ENCODE data around the gene KRTAP10-1. TPM values are rescaled to one million over a fixed set of nuclear protein-coding genes. Genes with fewer than 3 reads are reported as not detected.

The KRTAP10-1 gene
- total and polyA plus RNA-seq, 9 donors = not detected

- Histone ChIP-seq H3K36me3 (ENCODE audit: control insufficient read depth, insufficient read depth, low read length) (no peaks in the 10 kb centered on the region), H3K27ac (ENCODE audit: low read length) (no peak overlapping the region), H3K4me3 (ENCODE audit: low read length) (no peak overlapping the region)
Observed at GRCh38 chr21:44535963-44536362, 4.0 kb downstream of the KRTAP10-1 start.

GRCh38 chr21:44534688-44535087, 5.3 kb downstream of the KRTAP10-1 start:
- H3K36me3 ChIP-seq (ENCODE audit: control insufficient read depth, insufficient read depth, low read length) = no peaks in the 10 kb centered on the region
- H3K4me1 ChIP-seq (ENCODE audit: control insufficient read depth, insufficient read depth, low read length) = peaks cover 10% of the 10 kb centered on the region
- H3K27ac ChIP-seq (ENCODE audit: low read length) = no peak overlapping the region
- WGBS (ENCODE audit: insufficient coverage) = 94% methylated on average over 5 of the region's 6 CpGs
- no peak for DNase-seq
- no peak overlapping the region for H3K4me3 ChIP-seq (ENCODE audit: low read length)
- no peaks in the 10 kb centered on the region for H3K9me3 ChIP-seq (replicated peaks; ENCODE audit: control insufficient read depth, low read depth, low read length)
- peaks cover 2% of the 10 kb centered on the region for H3K27me3 ChIP-seq (ENCODE audit: control insufficient read depth, insufficient read depth, low read length)

More at GRCh38 chr21:44535963-44536362, 4.0 kb downstream of the KRTAP10-1 start:
- H3K27me3 ChIP-seq (ENCODE audit: control insufficient read depth, insufficient read depth, low read length) = peaks cover 2% of the 10 kb centered on the region
- no peak for DNase-seq
- no peaks in the 10 kb centered on the region for H3K9me3 ChIP-seq (replicated peaks; ENCODE audit: control insufficient read depth, low read depth, low read length)
- 25% methylated on average over 6 of the region's 7 CpGs for WGBS (ENCODE audit: insufficient coverage)
- H3K4me1 ChIP-seq (ENCODE audit: control insufficient read depth, insufficient read depth, low read length) = peaks cover 10% of the 10 kb centered on the region

GRCh38 chr21:44533891-44534627, 5.9 kb downstream of the KRTAP10-1 start:
- Histone ChIP-seq H3K36me3 (ENCODE audit: control insufficient read depth, insufficient read depth, low read length) (no peaks in the 10 kb centered on the region), H3K9me3 (replicated peaks; ENCODE audit: control insufficient read depth, low read depth, low read length) (no peaks in the 10 kb centered on the region), H3K27me3 (ENCODE audit: control insufficient read depth, insufficient read depth, low read length) (peaks cover 2% of the 10 kb centered on the region), H3K4me1 (ENCODE audit: control insufficient read depth, insufficient read depth, low read length) (peaks cover 10% of the 10 kb centered on the region), H3K4me3 (ENCODE audit: low read length) (no peak overlapping the region), H3K27ac (ENCODE audit: low read length) (no peak overlapping the region)
- WGBS (ENCODE audit: insufficient coverage) = 93% methylated on average over 8 of the region's 21 CpGs
- DNase-seq = no peak

- H3K4me1 ChIP-seq (ENCODE audit: control insufficient read depth, insufficient read depth, low read length) = peaks cover 10% of the 10 kb centered on the region
- 88% methylated on average over 34 of the region's 37 CpGs for WGBS (ENCODE audit: insufficient coverage)
- no peak for DNase-seq
Observed at GRCh38 chr21:44533121-44533890, 6.7 kb downstream of the KRTAP10-1 start.

GRCh38 chr21:44532712-44533111, 7.3 kb downstream of the KRTAP10-1 start:
- H3K4me1 ChIP-seq (ENCODE audit: control insufficient read depth, insufficient read depth, low read length) = peaks cover 10% of the 10 kb centered on the region
- DNase-seq = no peak
- peaks cover 2% of the 10 kb centered on the region for H3K27me3 ChIP-seq (ENCODE audit: control insufficient read depth, insufficient read depth, low read length)
- H3K4me3 ChIP-seq (ENCODE audit: low read length) = no peak overlapping the region
- H3K27ac ChIP-seq (ENCODE audit: low read length) = no peak overlapping the region
- H3K9me3 ChIP-seq (replicated peaks; ENCODE audit: control insufficient read depth, low read depth, low read length) = no peaks in the 10 kb centered on the region
- WGBS (ENCODE audit: insufficient coverage) = 80% methylated on average over 15 of the region's 16 CpGs
- no peaks in the 10 kb centered on the region for H3K36me3 ChIP-seq (ENCODE audit: control insufficient read depth, insufficient read depth, low read length)

More at GRCh38 chr21:44533121-44533890, 6.7 kb downstream of the KRTAP10-1 start:
- Histone ChIP-seq H3K27me3 (ENCODE audit: control insufficient read depth, insufficient read depth, low read length) (peaks cover 2% of the 10 kb centered on the region), H3K27ac (ENCODE audit: low read length) (no peak overlapping the region), H3K9me3 (replicated peaks; ENCODE audit: control insufficient read depth, low read depth, low read length) (no peaks in the 10 kb centered on the region), H3K36me3 (ENCODE audit: control insufficient read depth, insufficient read depth, low read length) (no peaks in the 10 kb centered on the region), H3K4me3 (ENCODE audit: low read length) (no peak overlapping the region)

- peak; percentile 37 for DNase-seq
- H3K27me3 ChIP-seq (ENCODE audit: control insufficient read depth, insufficient read depth, low read length) = peaks cover 2% of the 10 kb centered on the region
- no peak overlapping the region for H3K27ac ChIP-seq (ENCODE audit: low read length)
- H3K4me3 ChIP-seq (ENCODE audit: low read length) = no peak overlapping the region
- H3K36me3 ChIP-seq (ENCODE audit: control insufficient read depth, insufficient read depth, low read length) = no peaks in the 10 kb centered on the region
- H3K9me3 ChIP-seq (replicated peaks; ENCODE audit: control insufficient read depth, low read depth, low read length) = no peaks in the 10 kb centered on the region
- WGBS (ENCODE audit: insufficient coverage) = 60% methylated on average over 25 of the region's 30 CpGs
- H3K4me1 ChIP-seq (ENCODE audit: control insufficient read depth, insufficient read depth, low read length) = peaks cover 10% of the 10 kb centered on the region
Observed at GRCh38 chr21:44531606-44532564, 8.1 kb downstream of the KRTAP10-1 start.

- no peak for DNase-seq
- no peak overlapping the region for H3K27ac ChIP-seq (ENCODE audit: low read length)
- 89% methylated on average over 22 of the region's 23 CpGs for WGBS (ENCODE audit: insufficient coverage)
- H3K4me1 ChIP-seq (ENCODE audit: control insufficient read depth, insufficient read depth, low read length) = peaks cover 10% of the 10 kb centered on the region
- peaks cover 2% of the 10 kb centered on the region for H3K27me3 ChIP-seq (ENCODE audit: control insufficient read depth, insufficient read depth, low read length)
- H3K9me3 ChIP-seq (replicated peaks; ENCODE audit: control insufficient read depth, low read depth, low read length) = no peaks in the 10 kb centered on the region
- no peak overlapping the region for H3K4me3 ChIP-seq (ENCODE audit: low read length)
- H3K36me3 ChIP-seq (ENCODE audit: control insufficient read depth, insufficient read depth, low read length) = no peaks in the 10 kb centered on the region
Observed at GRCh38 chr21:44530903-44531605, 8.9 kb downstream of the KRTAP10-1 start.

- no peak for DNase-seq
- peaks cover 2% of the 10 kb centered on the region for H3K27me3 ChIP-seq (ENCODE audit: control insufficient read depth, insufficient read depth, low read length)
- H3K36me3 ChIP-seq (ENCODE audit: control insufficient read depth, insufficient read depth, low read length) = no peaks in the 10 kb centered on the region
- no peaks in the 10 kb centered on the region for H3K9me3 ChIP-seq (replicated peaks; ENCODE audit: control insufficient read depth, low read depth, low read length)
- WGBS (ENCODE audit: insufficient coverage) = 82% methylated on average over 7 of the region's 7 CpGs
- no peak overlapping the region for H3K4me3 ChIP-seq (ENCODE audit: low read length)
- H3K4me1 ChIP-seq (ENCODE audit: control insufficient read depth, insufficient read depth, low read length) = peaks cover 10% of the 10 kb centered on the region
- H3K27ac ChIP-seq (ENCODE audit: low read length) = no peak overlapping the region
Observed at GRCh38 chr21:44530221-44530902, 9.6 kb downstream of the KRTAP10-1 start.

GRCh38 chr21:44529503-44530125, 10.4 kb downstream of the KRTAP10-1 start:
- H3K27ac ChIP-seq (ENCODE audit: low read length) = no peak overlapping the region
- peaks cover 2% of the 10 kb centered on the region for H3K27me3 ChIP-seq (ENCODE audit: control insufficient read depth, insufficient read depth, low read length)
- no peak overlapping the region for H3K4me3 ChIP-seq (ENCODE audit: low read length)
- no peak for DNase-seq
- H3K9me3 ChIP-seq (replicated peaks; ENCODE audit: control insufficient read depth, low read depth, low read length) = no peaks in the 10 kb centered on the region
- H3K4me1 ChIP-seq (ENCODE audit: control insufficient read depth, insufficient read depth, low read length) = peaks cover 10% of the 10 kb centered on the region
- H3K36me3 ChIP-seq (ENCODE audit: control insufficient read depth, insufficient read depth, low read length) = no peaks in the 10 kb centered on the region
- WGBS (ENCODE audit: insufficient coverage) = 66% methylated on average over 19 of the region's 23 CpGs
